ENCODE results near the gene TOR1A.
A peak's percentile ranks its signal among the peaks of the same experiment; 100 is the strongest.

Gene TOR1A

GRCh38 chr9:129823935-129824601 lies at the start of gene TOR1A:
Gene TOR1A (minus strand): TSS chr9:129824136. CDS start chr9:129824085, 51 bp downstream.
- DNase-seq = peak; percentile 89

GRCh38 chr9:129871046-129871445 lies 47.1 kb upstream of the TOR1A start:
- DNase-seq = no peak

- no peak for DNase-seq
Measured at GRCh38 chr9:129869585-129870501, 45.9 kb upstream of the TOR1A start.

GRCh38 chr9:129868872-129869486 lies 45.0 kb upstream of the TOR1A start:
- DNase-seq = no peak

- no peak for DNase-seq
Measured at GRCh38 chr9:129868023-129868871, 44.3 kb upstream of the TOR1A start.

GRCh38 chr9:129867136-129868022 lies 43.4 kb upstream of the TOR1A start:
- DNase-seq = no peak

- DNase-seq = no peak
Measured at GRCh38 chr9:129866394-129867135, 42.6 kb upstream of the TOR1A start.

GRCh38 chr9:129865668-129866320 lies 41.9 kb upstream of the TOR1A start:
- DNase-seq = no peak

- no peak for DNase-seq
Measured at GRCh38 chr9:129864991-129865647, 41.2 kb upstream of the TOR1A start.

- DNase-seq = peak; percentile 14
Measured at GRCh38 chr9:129863059-129863690, 39.2 kb upstream of the TOR1A start.

- no peak for DNase-seq
Measured at GRCh38 chr9:129861447-129861827, 37.5 kb upstream of the TOR1A start.

GRCh38 chr9:129860653-129861446 lies 36.9 kb upstream of the TOR1A start:
- DNase-seq = no peak

- DNase-seq = no peak
Measured at GRCh38 chr9:129858167-129858962, 34.4 kb upstream of the TOR1A start.

GRCh38 chr9:129857207-129857606 lies 33.3 kb upstream of the TOR1A start:
- no peak for DNase-seq

GRCh38 chr9:129854588-129855110 lies 30.7 kb upstream of the TOR1A start:
- DNase-seq = no peak

- DNase-seq = no peak
Measured at GRCh38 chr9:129853614-129854013, 29.7 kb upstream of the TOR1A start.

GRCh38 chr9:129852579-129852978 lies 28.6 kb upstream of the TOR1A start:
- DNase-seq = no peak
